T-cell (primary cell): ENCODE results near the gene RNGTT. TPM values are rescaled to one million over a fixed set of nuclear protein-coding genes. Genes with fewer than 3 reads are reported as not detected.

Experiments
- ATAC-seq, 4 experiments: fragments of 200-7000 bp in 3 of 4; fragments of 150-1000 bp in 1 of 4; cut with Tn5 transposase; replicated peaks in 1 of 4; 1 replicate in 3 of 4; 2 replicates in 1 of 4; pipeline ENCODE4 v1.10.0; 2021; ENCODE audit warnings: moderate library complexity in 3 of 4, mild to moderate bottlenecking in 2 of 4, moderate number of reproducible peaks in 1 of 4
- CTCF ChIA-PET, 2 donors: fragments of 300-600 bp; sonication (Branson Sonifier 250); formaldehyde crosslinking; loops; one replicate each; lab custom pipeline; 2022; ENCODE audit warnings: antibody characterized with exemption in 2 of 2; lab: Charles Lee
- POLR2A ChIA-PET, 2 donors: fragments of 300-600 bp; sonication (Branson Sonifier 250); formaldehyde crosslinking; loops; one replicate each; lab custom pipeline; 2022; ENCODE audit warnings: antibody characterized with exemption in 2 of 2; lab: Charles Lee
- DNase-seq, 35 experiments: peaks; one replicate each; pipeline versions ENCODE4 v3.0.0 to v3.0.0-alpha.2; 2013 to 2023
- H3K27ac ChIP-seq: one replicate; pipeline ENCODE4 v1.5.1; 2013; ENCODE audit warnings: low read length
- H3K27me3 ChIP-seq, 2 experiments: replicated peaks in 1 of 2; 1 replicate in 1 of 2; 2 replicates in 1 of 2; pipeline versions ENCODE4 v1.6.1 to v1.7.0; 2013; ENCODE audit warnings: low read length in 1 of 2, mixed read lengths in 1 of 2; ENCODE audit not compliant: control insufficient read depth in 2 of 2, insufficient read depth in 2 of 2; ENCODE audit errors: extremely low read depth in 1 of 2
- H3K36me3 ChIP-seq, 2 donors: 1 replicate in 1 of 2; 2 replicates in 1 of 2; pipeline versions ENCODE4 v1.6.1 to v1.7.0; 2013; ENCODE audit warnings: low read length in 1 of 2; ENCODE audit not compliant: control insufficient read depth in 2 of 2, insufficient read depth in 1 of 2; ENCODE audit errors: extremely low read depth in 1 of 2
- H3K4me1 ChIP-seq, 2 experiments: 1 replicate in 1 of 2; 2 replicates in 1 of 2; pipeline versions ENCODE4 v1.6.1 to v1.7.0; 2013; ENCODE audit warnings: low read length in 2 of 2, mixed read lengths in 1 of 2; ENCODE audit not compliant: insufficient read depth in 2 of 2, control insufficient read depth in 1 of 2; ENCODE audit errors: extremely low read depth in 1 of 2
- H3K4me3 ChIP-seq, 2 donors: 1 replicate in 1 of 2; 2 replicates in 1 of 2; pipeline versions ENCODE4 v1.5.1 to v1.7.0; 2013; ENCODE audit warnings: mild to moderate bottlenecking in 2 of 2, low read length in 1 of 2, moderate library complexity in 1 of 2; ENCODE audit not compliant: control insufficient read depth in 1 of 2; ENCODE audit errors: extremely low read depth in 1 of 2
- H3K9me3 ChIP-seq: 2 replicates; pipeline ENCODE4 v1.7.0; 2013
- H3K27ac Mint-ChIP-seq, 2 donors: one replicate each; pipeline ENCODE4 v1.8.0; 2020 to 2021; ENCODE audit warnings: mild to moderate bottlenecking in 2 of 2, mixed read lengths in 2 of 2
- H3K27me3 Mint-ChIP-seq, 2 donors: one replicate each; pipeline ENCODE4 v1.8.0; 2021 to 2022; ENCODE audit warnings: mixed read lengths in 2 of 2
- H3K36me3 Mint-ChIP-seq: one replicate; pipeline ENCODE4 v1.8.0; 2021; ENCODE audit warnings: mixed read lengths
- H3K4me1 Mint-ChIP-seq, 3 donors: one replicate each; pipeline ENCODE4 v1.8.0; 2020 to 2022; ENCODE audit warnings: mixed read lengths in 3 of 3, mild to moderate bottlenecking in 1 of 3
- H3K4me3 Mint-ChIP-seq, 3 donors: one replicate each; pipeline ENCODE4 v1.8.0; 2020 to 2022; ENCODE audit warnings: mild to moderate bottlenecking in 3 of 3, mixed read lengths in 3 of 3, moderate library complexity in 3 of 3
- H3K9me3 Mint-ChIP-seq, 3 donors: one replicate each; pipeline ENCODE4 v1.8.0; 2020 to 2022; ENCODE audit warnings: mixed read lengths in 3 of 3
- WGBS: methylation state at CpG from one replicate; pipeline ENCODE4 v1.1.5; 2013; ENCODE audit warnings: missing lambda C conversion rate; ENCODE audit not compliant: insufficient coverage; 5-methylcytosine and 5-hydroxymethylcytosine counted together
- total RNA-seq, 35 experiments: library from RNA in 6 of 35; stranded (reverse) in 6 of 35; fragments of 120-200 nt in 1 of 35; gene quantifications; one replicate each; pipeline versions ENCODE4 v1.2.1 to v1.2.4 and lab custom pipeline; 2013 to 2026

RNGTT gene
- total RNA-seq, 5 donors from 2014 or later (not counting 1 experiment from before 2014, with no cell fraction given) = 16.6 to 22.2 (median 17.5) TPM

- DNase-seq (no peak), ATAC-seq (no peak)
- no peaks in the 10 kb centered on the region for H3K9me3 Mint-ChIP-seq
- no peak overlapping the region for H3K27ac Mint-ChIP-seq
- peaks cover 13 to 25% (median 17%) of the 10 kb centered on the region in 3 donors for H3K4me1 Mint-ChIP-seq
- no peak overlapping the region for H3K27ac ChIP-seq
- no CpG with 5 or more reads among the region's 3 CpGs for WGBS
- no peaks in the 10 kb centered on the region for H3K9me3 ChIP-seq
- H3K4me1 ChIP-seq = no peaks in the 10 kb centered on the region
- no peaks in the 10 kb centered on the region for H3K27me3 Mint-ChIP-seq
- ChIA-PET CTCF (no interaction called here), POLR2A (no interaction called here)
- no peaks in the 10 kb centered on the region for H3K27me3 ChIP-seq
- H3K36me3 Mint-ChIP-seq = peaks cover 23% of the 10 kb centered on the region
- no peak overlapping the region for H3K4me3 ChIP-seq
- H3K36me3 ChIP-seq = no peaks in the 10 kb centered on the region
- no peak overlapping the region for H3K4me3 Mint-ChIP-seq
These were observed 329.6 kb downstream of the RNGTT start for GRCh38 chr6:88633782-88634181.

GRCh38 chr6:88631830-88632229, 331.6 kb downstream of the RNGTT start:
- H3K4me1 ChIP-seq = no peaks in the 10 kb centered on the region
- Mint-ChIP-seq H3K27ac (no peak overlapping the region), H3K27me3 (no peaks in the 10 kb centered on the region), H3K36me3 (peaks cover 26% of the 10 kb centered on the region), H3K4me3 (no peak overlapping the region), H3K9me3 (no peaks in the 10 kb centered on the region), H3K4me1 (peaks cover 14 to 25% (median 17%) of the 10 kb centered on the region in 3 donors)
- no peak for DNase-seq
- no peaks in the 10 kb centered on the region for H3K36me3 ChIP-seq
- no peaks in the 10 kb centered on the region for H3K27me3 ChIP-seq
- no peaks in the 10 kb centered on the region for H3K9me3 ChIP-seq
- no peak for ATAC-seq
- ChIA-PET CTCF (no interaction called here), POLR2A (no interaction called here)
- H3K4me3 ChIP-seq = no peak overlapping the region
- WGBS = no CpG with 5 or more reads among the region's 4 CpGs
- no peak overlapping the region for H3K27ac ChIP-seq

GRCh38 chr6:88629838-88630494, 333.5 kb downstream of the RNGTT start:
- Mint-ChIP-seq H3K36me3 (peaks cover 26% of the 10 kb centered on the region), H3K9me3 (no peaks in the 10 kb centered on the region), H3K27ac (no peak overlapping the region), H3K27me3 (no peaks in the 10 kb centered on the region), H3K4me3 (no peak overlapping the region), H3K4me1 (peaks cover 14 to 32% (median 17%) of the 10 kb centered on the region in 3 donors)
- no peak overlapping the region for H3K4me3 ChIP-seq
- H3K27ac ChIP-seq = no peak overlapping the region
- no peaks in the 10 kb centered on the region for H3K4me1 ChIP-seq
- H3K36me3 ChIP-seq = no peaks in the 10 kb centered on the region
- WGBS = 64% methylated on average over 3 of the region's 5 CpGs
- DNase-seq (peak in 1 of 35 experiments; percentile 1), ATAC-seq (no peak)
- POLR2A ChIA-PET = no interaction called here
- H3K27me3 ChIP-seq = no peaks in the 10 kb centered on the region
- CTCF ChIA-PET = no interaction called here
- no peaks in the 10 kb centered on the region for H3K9me3 ChIP-seq

- no peak for DNase-seq
- CTCF ChIA-PET = no interaction called here
- Histone ChIP-seq H3K4me3 (no peak overlapping the region), H3K9me3 (no peaks in the 10 kb centered on the region), H3K4me1 (no peaks in the 10 kb centered on the region), H3K36me3 (no peaks in the 10 kb centered on the region), H3K27me3 (no peaks in the 10 kb centered on the region), H3K27ac (no peak overlapping the region)
- no CpG with 5 or more reads among the region's 1 CpG for WGBS
- Mint-ChIP-seq H3K4me1 (peaks cover 3 to 13% (median 12%) of the 10 kb centered on the region in 3 donors), H3K27me3 (no peaks in the 10 kb centered on the region), H3K4me3 (no peak overlapping the region), H3K36me3 (peaks cover 27% of the 10 kb centered on the region), H3K9me3 (no peaks in the 10 kb centered on the region), H3K27ac (no peak overlapping the region)
- no peak for ATAC-seq
- POLR2A ChIA-PET = no interaction called here
These were observed 337.0 kb downstream of the RNGTT start for GRCh38 chr6:88626460-88626859.

- CTCF ChIA-PET = interaction anchor here in 1 of 2 donors (0.6 kb wide), 1 partner anchor 247 kb away, joined by 5 read pairs; no protein-coding TSS in a partner anchor
- Mint-ChIP-seq H3K4me3 (no peak overlapping the region), H3K27ac (no peak overlapping the region), H3K27me3 (no peaks in the 10 kb centered on the region), H3K9me3 (no peaks in the 10 kb centered on the region), H3K36me3 (peaks cover 32% of the 10 kb centered on the region), H3K4me1 (peaks cover 0 to 7% (median 4%) of the 10 kb centered on the region in 3 donors)
- no peak for ATAC-seq
- Histone ChIP-seq H3K4me1 (no peaks in the 10 kb centered on the region), H3K36me3 (peaks cover 0 to 2% of the 10 kb centered on the region in 2 donors), H3K9me3 (no peaks in the 10 kb centered on the region), H3K27me3 (no peaks in the 10 kb centered on the region), H3K27ac (no peak overlapping the region), H3K4me3 (no peak overlapping the region)
- DNase-seq = no peak
- POLR2A ChIA-PET = no interaction called here
- WGBS = no CpG with 5 or more reads among the region's 2 CpGs
These were observed 339.9 kb downstream of the RNGTT start for GRCh38 chr6:88623531-88623930.

- H3K4me3 Mint-ChIP-seq = no peak overlapping the region
- H3K27ac ChIP-seq = no peak overlapping the region
- no peak for ATAC-seq
These were observed 343.5 kb downstream of the RNGTT start for GRCh38 chr6:88619951-88620350.

More at GRCh38 chr6:88619951-88620350, 343.5 kb downstream of the RNGTT start:
- Mint-ChIP-seq H3K4me1 (no peaks in the 10 kb centered on the region), H3K27ac (no peak overlapping the region), H3K9me3 (no peaks in the 10 kb centered on the region), H3K27me3 (no peaks in the 10 kb centered on the region), H3K36me3 (peaks cover 37% of the 10 kb centered on the region)
- Histone ChIP-seq H3K36me3 (peaks cover 0 to 2% of the 10 kb centered on the region in 2 donors), H3K27me3 (no peaks in the 10 kb centered on the region), H3K9me3 (no peaks in the 10 kb centered on the region), H3K4me3 (no peak overlapping the region), H3K4me1 (no peaks in the 10 kb centered on the region)
- POLR2A ChIA-PET = interaction anchor here in 1 of 2 donors (0.6 kb wide), 1 partner anchor 12 kb away, joined by 4 read pairs; no protein-coding TSS in a partner anchor
- no peak for DNase-seq
- 94% methylated on average over 5 of the region's 7 CpGs for WGBS
- CTCF ChIA-PET = no interaction called here
